GM21576 (cell line): ENCODE results near the gene SPATA2L.

Experiments
- ATAC-seq: cut with Tn5 transposase; IDR thresholded peaks from one replicate; pipeline ENCODE4 v1.9.1; 2021; ENCODE audit warnings: mild to moderate bottlenecking, moderate library complexity; ENCODE audit not compliant: unreplicated experiment

Gene SPATA2L

GRCh38 chr16:89701425-89702406 is at the start of gene SPATA2L:
Gene SPATA2L (minus strand): TSS chr16:89701705. CDS start chr16:89701232, 473 bp downstream.
- peak; percentile 58 for ATAC-seq

DNA sequence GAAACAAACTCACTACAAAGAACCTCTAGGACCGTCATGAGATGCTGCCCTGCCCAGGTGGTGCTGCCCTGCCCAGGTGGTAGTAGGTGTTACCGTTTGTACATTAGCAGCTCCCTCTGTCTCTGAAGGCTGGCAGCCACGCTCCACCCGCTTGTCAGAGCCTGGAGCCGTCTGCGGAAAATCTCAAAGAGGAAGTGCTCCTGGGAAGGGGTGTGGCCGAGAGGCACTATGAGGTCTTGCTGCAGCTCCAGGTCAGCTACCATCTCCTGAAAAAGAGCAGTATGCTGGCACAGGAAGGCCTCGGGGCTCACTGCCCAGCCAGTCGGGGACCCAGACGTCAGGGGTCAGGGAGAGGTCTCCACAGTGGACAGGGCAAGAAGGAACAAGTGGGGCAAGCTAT is 48.1 kb upstream of the SPATA2L start:
- ATAC-seq = no peak

GRCh38 chr16:89748921-89749320 is 47.4 kb upstream of the SPATA2L start:
- no peak for ATAC-seq

DNA sequence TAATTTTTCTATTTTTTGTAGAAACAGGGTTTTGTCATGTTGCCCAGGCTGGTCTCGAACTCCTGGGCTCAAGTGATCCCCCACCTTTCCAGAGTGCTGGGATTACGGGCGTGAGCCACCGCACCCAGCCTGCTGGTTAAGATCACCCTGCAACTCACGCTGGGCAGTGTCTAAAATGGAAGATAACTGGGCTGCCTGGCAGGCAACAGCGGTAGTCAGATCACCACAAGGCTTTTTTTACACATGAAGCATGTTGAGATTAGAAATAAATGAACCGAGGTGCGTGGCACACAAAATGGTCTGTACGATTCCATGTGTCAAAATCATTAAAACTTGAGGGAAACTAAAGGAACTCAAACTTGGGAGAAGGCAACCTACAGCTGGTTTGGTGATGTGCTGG is 46.6 kb upstream of the SPATA2L start:
- ATAC-seq = no peak

- no peak for ATAC-seq
Measured at GRCh38 chr16:89746043-89746442, 44.5 kb upstream of the SPATA2L start.

- ATAC-seq = no peak
Measured at GRCh38 chr16:89744813-89745212, 43.3 kb upstream of the SPATA2L start.

DNA sequence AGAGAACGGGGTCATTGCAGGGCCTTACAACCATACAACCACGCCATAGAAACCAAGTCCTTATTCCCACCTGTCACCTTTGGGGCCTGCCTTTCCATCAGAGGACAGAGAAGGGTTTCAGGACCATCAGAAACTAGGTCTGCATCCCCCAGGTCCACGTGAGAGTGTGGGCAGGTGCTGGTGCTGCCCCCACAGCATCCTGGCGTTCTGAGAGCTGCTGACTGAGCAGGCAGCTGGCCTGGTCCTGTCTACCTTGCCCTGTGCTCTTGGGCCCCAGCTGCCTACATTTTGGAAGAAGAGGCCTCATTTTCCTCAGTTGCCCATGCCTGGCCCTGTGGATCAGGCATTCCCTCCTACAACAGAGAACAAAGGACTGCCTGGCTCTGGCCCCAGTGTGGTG is 41.4 kb upstream of the SPATA2L start:
- ATAC-seq = no peak

DNA sequence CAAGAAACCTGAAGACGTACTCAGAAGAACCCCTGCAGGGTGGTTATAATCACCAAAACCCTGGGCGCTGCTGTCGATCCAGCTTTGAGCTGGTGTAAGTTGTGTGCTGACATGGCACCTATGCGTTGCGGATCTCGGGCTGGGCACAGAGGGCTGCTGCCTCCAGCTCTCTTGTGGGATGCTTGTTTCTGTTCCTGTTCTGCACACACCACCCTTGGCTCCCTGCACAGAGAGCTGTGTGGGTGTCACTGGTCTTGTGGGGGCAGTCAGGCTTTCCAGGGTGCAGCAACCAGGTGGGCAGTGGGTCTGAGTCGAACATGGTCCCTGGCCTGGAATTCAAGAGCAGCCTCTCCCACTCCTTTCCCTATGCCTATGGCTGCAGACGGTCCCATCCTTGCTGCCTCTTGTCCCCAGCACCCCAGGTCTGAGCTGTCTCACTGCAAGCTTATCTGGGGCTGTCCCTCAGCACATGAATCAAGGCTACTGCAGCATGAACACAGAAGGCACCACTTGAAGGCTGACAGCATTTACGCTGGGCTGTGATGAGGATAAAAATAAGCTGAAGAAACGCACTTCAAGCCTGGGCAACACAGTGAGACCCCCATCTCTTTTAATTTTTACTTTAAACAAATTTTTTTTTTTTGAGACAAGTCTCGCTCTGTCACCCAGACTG is 40.0 kb upstream of the SPATA2L start:
- ATAC-seq = no peak

DNA sequence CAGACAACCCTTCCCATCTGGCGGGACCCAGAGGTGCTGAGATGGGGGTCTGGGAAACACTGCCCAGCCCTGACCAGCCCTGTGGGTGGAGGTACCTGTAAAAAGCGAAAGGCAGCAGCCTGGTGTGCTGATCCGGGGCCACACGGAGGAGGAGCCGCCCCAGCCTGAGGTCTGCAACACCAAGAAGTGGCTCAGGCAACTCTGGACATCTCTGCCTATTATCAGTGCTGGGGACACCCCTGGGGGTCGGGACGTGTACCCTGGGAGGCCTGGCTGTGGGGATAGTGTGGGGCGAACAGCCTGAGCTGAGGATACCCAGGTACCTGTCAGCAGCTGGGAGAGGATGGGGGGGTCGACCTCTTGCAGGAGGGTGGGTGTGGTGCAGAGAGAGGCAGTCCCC is 37.9 kb upstream of the SPATA2L start:
- ATAC-seq = no peak

- ATAC-seq = no peak
Measured at GRCh38 chr16:89738538-89739317, 37.2 kb upstream of the SPATA2L start.

DNA sequence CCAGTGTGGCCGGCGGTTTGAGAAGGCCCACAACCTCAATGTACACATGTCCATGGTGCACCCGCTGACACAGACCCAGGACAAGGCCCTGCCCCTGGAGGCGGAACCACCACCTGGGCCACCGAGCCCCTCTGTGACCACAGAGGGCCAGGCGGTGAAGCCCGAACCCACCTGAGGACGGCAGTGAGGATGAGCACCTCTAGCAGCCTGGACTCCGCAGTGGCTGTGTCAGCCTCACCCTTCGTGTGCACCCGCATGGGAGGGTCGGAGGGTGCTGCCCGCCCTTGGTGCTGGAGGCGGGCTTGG is 36.5 kb upstream of the SPATA2L start:
- ATAC-seq = no peak

- no peak for ATAC-seq
Measured at GRCh38 chr16:89737341-89738071, 36.0 kb upstream of the SPATA2L start.

GRCh38 chr16:89736554-89736953 is 35.0 kb upstream of the SPATA2L start:
- no peak for ATAC-seq

DNA sequence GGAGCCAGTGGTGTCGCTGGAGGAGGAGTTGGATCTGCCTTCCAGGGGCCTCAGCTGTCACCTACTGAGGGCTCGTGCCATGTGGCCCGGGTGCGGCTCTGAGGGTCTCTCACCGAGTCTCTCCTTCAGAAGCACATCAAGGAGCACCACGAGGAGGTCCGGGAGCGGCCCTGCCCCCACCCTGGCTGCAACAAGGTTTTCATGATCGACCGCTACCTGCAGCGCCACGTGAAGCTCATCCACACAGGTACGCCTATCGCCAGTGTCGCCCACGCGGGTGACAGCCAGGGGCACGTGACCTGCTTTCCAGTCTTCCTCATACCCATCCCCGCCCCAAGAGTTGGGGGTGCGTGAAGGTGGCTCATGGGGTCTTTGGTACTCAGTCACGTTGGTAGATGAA is 32.3 kb upstream of the SPATA2L start:
- ATAC-seq = no peak

GRCh38 chr16:89733322-89733721 is 31.8 kb upstream of the SPATA2L start:
- ATAC-seq = no peak

DNA sequence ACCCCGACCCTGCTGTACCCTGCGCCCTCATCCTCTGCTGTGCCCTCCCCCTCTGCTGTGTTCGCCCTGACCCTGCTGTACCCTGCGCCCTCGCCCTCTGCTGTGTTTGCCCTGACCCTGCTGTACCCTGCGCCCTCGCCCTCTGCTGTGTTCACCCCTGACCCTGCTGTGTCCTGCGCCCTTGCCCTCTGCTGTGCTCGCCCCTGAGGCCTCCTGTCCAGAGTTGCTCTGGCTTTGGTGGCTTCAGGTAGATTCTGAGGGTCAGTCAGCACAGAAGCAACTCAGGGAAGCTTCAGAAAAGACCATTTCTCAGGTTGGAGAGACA is 31.4 kb upstream of the SPATA2L start:
- no peak for ATAC-seq

DNA sequence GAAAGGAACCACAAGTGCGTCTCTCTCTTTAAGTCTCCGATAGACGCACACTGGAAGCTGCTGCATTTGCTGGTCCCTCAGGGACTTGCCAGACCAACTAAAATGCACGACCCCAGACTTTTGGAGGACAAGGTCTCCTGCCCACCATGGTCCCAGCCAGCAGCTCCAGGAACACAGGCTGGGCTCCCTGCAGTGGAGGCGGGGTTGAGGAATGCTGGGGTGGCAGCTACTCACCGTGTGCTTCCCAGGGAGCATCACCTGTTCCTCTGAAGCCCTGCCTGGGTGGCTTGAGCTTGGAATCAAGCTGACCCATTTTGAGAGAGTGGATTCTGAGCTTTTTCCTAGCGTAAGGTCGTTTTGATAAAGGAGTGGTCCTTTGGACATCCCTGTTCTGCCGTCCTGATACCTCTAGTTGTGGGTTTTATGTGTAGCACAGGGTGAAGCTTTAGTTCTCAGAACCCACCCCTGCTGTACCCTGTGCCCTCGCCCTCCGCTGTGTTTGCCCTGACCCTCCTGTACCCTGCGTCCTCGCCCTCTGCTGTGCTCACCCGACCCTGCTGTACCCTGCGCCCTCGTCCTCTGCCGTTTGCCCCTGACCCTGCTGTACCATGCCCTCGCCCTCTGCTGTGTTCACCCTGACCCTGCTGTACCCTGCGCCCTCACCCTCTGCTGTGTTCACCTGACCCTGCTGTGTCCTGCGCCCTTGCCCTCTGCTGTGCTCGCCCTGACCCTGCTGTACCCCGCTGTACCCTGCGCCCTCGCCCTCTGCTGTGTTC is 30.8 kb upstream of the SPATA2L start:
- ATAC-seq = no peak

- no peak for ATAC-seq
Measured at GRCh38 chr16:89730610-89731234, 29.2 kb upstream of the SPATA2L start.

DNA sequence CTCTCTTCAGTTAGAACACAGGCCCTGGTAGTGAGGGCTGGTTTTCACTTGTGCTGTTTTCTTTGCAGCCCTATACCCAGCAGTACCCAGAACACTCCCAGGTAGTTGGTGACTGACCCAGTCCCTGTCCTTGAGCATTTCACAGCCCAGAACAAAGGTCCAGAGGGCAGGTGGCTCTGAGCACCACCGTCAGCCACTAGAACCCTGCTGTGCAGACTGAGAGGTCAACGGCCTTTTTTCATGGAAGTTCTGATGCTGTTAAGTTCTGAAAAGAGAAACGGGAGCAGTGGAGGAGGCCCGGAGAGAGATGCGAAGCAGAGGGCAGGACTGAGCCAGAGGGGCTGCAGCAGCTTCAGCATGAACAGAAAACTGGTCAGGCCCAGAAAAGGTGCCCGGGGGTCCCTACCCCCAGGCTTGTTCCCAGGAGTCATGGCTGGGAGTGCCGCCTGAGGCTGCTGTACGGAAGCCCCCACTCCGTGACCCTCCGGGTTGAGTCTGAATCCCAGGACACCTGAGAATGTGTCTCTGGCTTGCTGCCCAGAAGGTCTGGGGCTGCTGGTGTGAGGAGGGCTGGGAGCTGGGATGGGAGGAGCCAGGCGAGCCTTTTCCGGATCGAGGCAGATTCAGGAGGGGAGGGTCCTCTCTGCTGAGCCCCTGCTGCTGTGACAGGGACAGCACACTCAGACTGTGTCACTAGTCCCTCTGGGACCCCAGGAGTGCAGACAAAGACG is 28.5 kb upstream of the SPATA2L start:
- no peak for ATAC-seq
